Endothelial cell of umbilical vein (primary cell): Measurements from ENCODE around the gene SMYD4. TPM values are rescaled to one million over a fixed set of nuclear protein-coding genes. Genes with fewer than 3 reads are reported as not detected.

Source experiments
- BruUV-seq: library from RNA; stranded (reverse); fragments of 400-500 nt; replicated peaks from 2 replicates; lab custom pipeline; 2021; lab: Mats Ljungman, UMichigan
- CTCF ChIA-PET: fragments of 300-600, 350-600 bp; sonication (Branson Sonifier 250); formaldehyde crosslinking; loops from one replicate; lab custom pipeline; 2021; ENCODE audit warnings: antibody characterized with exemption, inconsistent platforms; lab: Charles Lee
- POLR2A ChIA-PET: fragments of 300-600, 350-600 bp; sonication (Branson Sonifier 250); formaldehyde crosslinking; loops from one replicate; lab custom pipeline; 2021; ENCODE audit warnings: antibody characterized with exemption, inconsistent platforms; lab: Charles Lee
- DNase-seq: peaks from one replicate; pipeline ENCODE4 v3.0.0-alpha.2; 2011; ENCODE audit warnings: low read depth, low spot score
- FAIRE-seq: peaks from 2 replicates; lab custom pipeline; 2011; peaks lifted over from hg19 to GRCh38; lab: Jason Lieb, UNC
- H2AFZ ChIP-seq: 2 replicates; pipeline ENCODE4 v1.6.0; 2012; ENCODE audit warnings: low read depth, low read length, control low read depth, inconsistent platforms
- H3K27ac ChIP-seq: 2 replicates; pipeline ENCODE4 v1.5.1; 2011; ENCODE audit warnings: low read depth, mild to moderate bottlenecking, control low read depth, low read length, moderate library complexity; ENCODE audit not compliant: insufficient read depth
- H3K27me3 ChIP-seq, 2 experiments: 2 replicates each; pipeline versions ENCODE4 v1.6.0 to v1.6.1; 2011; ENCODE audit warnings: low read length in 2 of 2, mixed read lengths in 1 of 2; ENCODE audit not compliant: control insufficient read depth in 2 of 2, insufficient read depth in 2 of 2
- H3K36me3 ChIP-seq, 2 experiments: 2 replicates in 1 of 2; 3 replicates in 1 of 2; pipeline ENCODE4 v1.5.1; 2011; ENCODE audit warnings: low read length in 2 of 2, mild to moderate bottlenecking in 1 of 2, moderate library complexity in 1 of 2; ENCODE audit not compliant: control insufficient read depth in 2 of 2, insufficient read depth in 2 of 2; ENCODE audit errors: extremely low read depth in 1 of 2
- H3K4me1 ChIP-seq: 3 replicates; pipeline ENCODE4 v1.5.1; 2011; ENCODE audit warnings: mild to moderate bottlenecking, low read length; ENCODE audit not compliant: control insufficient read depth, insufficient read depth; ENCODE audit errors: extremely low read depth
- H3K4me2 ChIP-seq: 2 replicates; pipeline ENCODE4 v1.6.1; 2011; ENCODE audit warnings: low read length, control low read depth, mixed read lengths; ENCODE audit not compliant: insufficient read depth
- H3K4me3 ChIP-seq, 3 experiments: fragments of 200-600 bp in 1 of 3; sonication (generic), shearing (Covaris generic) in 1 of 3; replicated peaks in 1 of 3; 2 replicates each; pipeline ENCODE4 v1.5.1; 2011 to 2016; ENCODE audit warnings: control low read depth in 3 of 3, low read length in 3 of 3, mild to moderate bottlenecking in 2 of 3, inconsistent platforms in 1 of 3, low read depth in 1 of 3, moderate library complexity in 1 of 3; ENCODE audit not compliant: insufficient read depth in 1 of 3
- H3K79me2 ChIP-seq: 2 replicates; pipeline ENCODE4 v1.6.0; 2012; ENCODE audit warnings: low read length, inconsistent platforms; ENCODE audit not compliant: control insufficient read depth, insufficient read depth
- H3K9ac ChIP-seq: replicated peaks from 2 replicates; pipeline ENCODE3; 2011; ENCODE audit warnings: low read length, control low read depth; ENCODE audit not compliant: insufficient read depth; ENCODE audit errors: extremely low read depth
- H3K9me1 ChIP-seq: replicated peaks from 3 replicates; pipeline ENCODE4 v1.6.0; 2011; ENCODE audit warnings: mild to moderate bottlenecking, low read length; ENCODE audit not compliant: control insufficient read depth, insufficient read depth; ENCODE audit errors: extremely low read depth
- H3K9me3 ChIP-seq: replicated peaks from 2 replicates; pipeline ENCODE4 v1.5.1; 2012; ENCODE audit warnings: low read length, inconsistent platforms; ENCODE audit not compliant: control insufficient read depth, insufficient read depth
- H4K20me1 ChIP-seq: replicated peaks from 2 replicates; pipeline ENCODE3; 2011; ENCODE audit warnings: mild to moderate bottlenecking, low read length; ENCODE audit not compliant: control insufficient read depth, insufficient read depth; ENCODE audit errors: extremely low read depth
- EZH2 ChIP-seq: IDR thresholded peaks from 2 replicates; pipeline ENCODE4 v1.6.1; 2012; ENCODE audit warnings: borderline replicate concordance, low read depth, mild to moderate bottlenecking, moderate library complexity, low read length, inconsistent platforms; ENCODE audit not compliant: severe bottlenecking
- FOS ChIP-seq: IDR thresholded peaks from 2 replicates; pipeline ENCODE4 v1.6.1; 2011; ENCODE audit warnings: mild to moderate bottlenecking, low read length, moderate library complexity, borderline replicate concordance; ENCODE audit not compliant: insufficient read depth
- GATA2 ChIP-seq: IDR thresholded peaks from 2 replicates; pipeline ENCODE4 v1.7.0; 2011; ENCODE audit warnings: low read depth, mild to moderate bottlenecking, moderate library complexity, mixed read lengths, low read length; ENCODE audit not compliant: insufficient read length, insufficient read depth
- JUN ChIP-seq: IDR thresholded peaks from 2 replicates; pipeline ENCODE4 v1.6.1; 2011; ENCODE audit warnings: borderline replicate concordance, low read depth; ENCODE audit not compliant: insufficient read length, insufficient read depth
- MAX ChIP-seq: IDR thresholded peaks from 2 replicates; pipeline ENCODE4 v1.6.1; 2011; ENCODE audit not compliant: insufficient read depth, insufficient read length
- MYC ChIP-seq: IDR thresholded peaks from one replicate; pipeline ENCODE4 v1.6.1; 2011; ENCODE audit warnings: mild to moderate bottlenecking, low read depth, low read length
- POLR2A ChIP-seq: IDR thresholded peaks from 2 replicates; pipeline ENCODE4 v1.6.1; 2012; ENCODE audit warnings: low read depth, mild to moderate bottlenecking, control low read depth, low read length
- POLR2AphosphoS5 ChIP-seq: IDR thresholded peaks from 2 replicates; pipeline ENCODE4 v1.6.1; 2012; ENCODE audit warnings: low read depth, mild to moderate bottlenecking, control low read depth, low read length, moderate library complexity; ENCODE audit not compliant: insufficient read depth
- dilution Hi-C: fragments of 300-500 bp; cut with MboI; formaldehyde crosslinking; loops from one replicate; pipeline ENCODE4 v1.15.0; 2019; ENCODE audit warnings: low sequenced_read_pairs; ENCODE audit not compliant: extremely low pct_ligation_motif_present
- intact Hi-C: fragments of 100-400 bp; cut with micrococcal nuclease; formaldehyde crosslinking; loops from one replicate; pipeline ENCODE4 v1.10.0; 2022
- polyA plus RNA-seq, 4 experiments: library from polyadenylated mRNA; depleted of rRNA in 3 of 4; stranded (reverse) in 3 of 4; unstranded in 1 of 4; fragments of >200 nt; gene quantifications; 2 replicates each; pipeline versions ENCODE4 v1.2.1 to v1.2.3, GENCODE V29; 2011 to 2012; ENCODE audit warnings: missing spikeins in 1 of 4
- total RNA-seq: library from RNA; stranded (reverse); gene quantifications from 2 replicates; pipeline ENCODE4 v1.2.3, GENCODE V29; 2021
- TF ChIP-seq, protein P1 (sequence below), 2 donors: IDR thresholded peaks; 1 replicate in 1 of 2; 2 replicates in 1 of 2; pipeline ENCODE4 v1.5.1; 2011; ENCODE audit warnings: low read length in 2 of 2, mild to moderate bottlenecking in 2 of 2, moderate library complexity in 2 of 2, control low read depth in 1 of 2, inconsistent platforms in 1 of 2, low read depth in 1 of 2; ENCODE audit not compliant: insufficient read depth in 1 of 2; ENCODE audit errors: extremely low read depth in 1 of 2

SMYD4 gene
- total and polyA plus RNA-seq, 2 donors (not counting 3 experiments of a cell fraction or from before 2014, with no cell fraction given): 6.0 to 14.6 TPM

GRCh38 chr17:1755827-1756262, 73.9 kb downstream of the SMYD4 start:
- no peaks in the 10 kb centered on the region for H4K20me1 ChIP-seq
- no peak overlapping the region for H2AFZ ChIP-seq
- H3K4me2 ChIP-seq: no peak overlapping the region
- POLR2A ChIA-PET: no interaction called here
- H3K79me2 ChIP-seq: no peaks in the 10 kb centered on the region
- H3K9ac ChIP-seq: no peak overlapping the region
- dilution Hi-C loops: no loop called here
- H3K4me3 ChIP-seq: no peak overlapping the region
- H3K27me3 ChIP-seq: no peaks in the 10 kb centered on the region
- intact Hi-C loops: no loop called here
- FAIRE-seq (no peak), DNase-seq (no peak)
- no peaks in the 10 kb centered on the region for H3K9me3 ChIP-seq
- H3K27ac ChIP-seq: no peak overlapping the region
- H3K36me3 ChIP-seq: no peaks in the 10 kb centered on the region
- H3K9me1 ChIP-seq: no peaks in the 10 kb centered on the region
- peaks cover 4% of the 10 kb centered on the region for H3K4me1 ChIP-seq
- TF ChIP-seq, protein P1, sequence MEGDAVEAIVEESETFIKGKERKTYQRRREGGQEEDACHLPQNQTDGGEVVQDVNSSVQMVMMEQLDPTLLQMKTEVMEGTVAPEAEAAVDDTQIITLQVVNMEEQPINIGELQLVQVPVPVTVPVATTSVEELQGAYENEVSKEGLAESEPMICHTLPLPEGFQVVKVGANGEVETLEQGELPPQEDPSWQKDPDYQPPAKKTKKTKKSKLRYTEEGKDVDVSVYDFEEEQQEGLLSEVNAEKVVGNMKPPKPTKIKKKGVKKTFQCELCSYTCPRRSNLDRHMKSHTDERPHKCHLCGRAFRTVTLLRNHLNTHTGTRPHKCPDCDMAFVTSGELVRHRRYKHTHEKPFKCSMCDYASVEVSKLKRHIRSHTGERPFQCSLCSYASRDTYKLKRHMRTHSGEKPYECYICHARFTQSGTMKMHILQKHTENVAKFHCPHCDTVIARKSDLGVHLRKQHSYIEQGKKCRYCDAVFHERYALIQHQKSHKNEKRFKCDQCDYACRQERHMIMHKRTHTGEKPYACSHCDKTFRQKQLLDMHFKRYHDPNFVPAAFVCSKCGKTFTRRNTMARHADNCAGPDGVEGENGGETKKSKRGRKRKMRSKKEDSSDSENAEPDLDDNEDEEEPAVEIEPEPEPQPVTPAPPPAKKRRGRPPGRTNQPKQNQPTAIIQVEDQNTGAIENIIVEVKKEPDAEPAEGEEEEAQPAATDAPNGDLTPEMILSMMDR (IDR thresholded peaks at IDR 0.05; ENCODE audit: extremely low read depth in 1 of 2, insufficient read depth in 1 of 2, low read depth in 1 of 2, low read length in 2 of 2): no peak
- TF ChIP-seq MYC (no peak), GATA2 (no peak), FOS (no peak)
- CTCF ChIA-PET: interaction anchor here (2.0 kb wide), 1 partner anchor 28 kb away, joined by 5 read pairs; no protein-coding TSS in a partner anchor
- BruUV-seq: no TSS peak

GRCh38 chr17:1755252-1755826, 74.4 kb downstream of the SMYD4 start:
- Histone ChIP-seq H3K27ac (no peak overlapping the region), H3K36me3 (no peaks in the 10 kb centered on the region), H3K9me1 (no peaks in the 10 kb centered on the region), H3K9me3 (no peaks in the 10 kb centered on the region), H3K4me3 (no peak overlapping the region), H3K9ac (no peak overlapping the region), H3K4me2 (no peak overlapping the region), H2AFZ (no peak overlapping the region), H3K27me3 (no peaks in the 10 kb centered on the region), H4K20me1 (no peaks in the 10 kb centered on the region), H3K79me2 (no peaks in the 10 kb centered on the region), H3K4me1 (peaks cover 4% of the 10 kb centered on the region)
- ChIA-PET CTCF (no interaction called here), POLR2A (no interaction called here)
- DNase-seq (no peak), FAIRE-seq (no peak)
- intact Hi-C loops (no loop called here), dilution Hi-C loops (no loop called here)
- no peak for TF ChIP-seq POLR2A
- TF ChIP-seq JUN: no peak
- no peak for TF ChIP-seq GATA2
- TF ChIP-seq EZH2: no peak
- TF ChIP-seq MAX: no peak
- no peak for TF ChIP-seq POLR2AphosphoS5
- TF ChIP-seq FOS: no peak
- TF ChIP-seq, protein P1 (IDR thresholded peaks at IDR 0.05; ENCODE audit: extremely low read depth in 1 of 2, insufficient read depth in 1 of 2, low read depth in 1 of 2, low read length in 2 of 2): no peak
- no peak for TF ChIP-seq MYC
- BruUV-seq: no TSS peak
